ENCODE results near the gene CIB4.

The CIB4 gene

GRCh38 chr2:26653207-26654060 lies 12.3 kb upstream of the CIB4 start:
- no peaks in the 10 kb centered on the region for H3K27me3 Mint-ChIP-seq (ENCODE audit: low read depth)
- no peaks in the 10 kb centered on the region for H3K36me3 Mint-ChIP-seq (ENCODE audit: low read depth)
- no peaks in the 10 kb centered on the region for H3K4me1 Mint-ChIP-seq (ENCODE audit: low read depth)
- no peaks in the 10 kb centered on the region for H3K9me3 Mint-ChIP-seq
- no peak overlapping the region for H3K4me3 Mint-ChIP-seq
- H3K27ac Mint-ChIP-seq = no peak overlapping the region

GRCh38 chr2:26652361-26653041 lies 11.3 kb upstream of the CIB4 start:
- Mint-ChIP-seq H3K36me3 (ENCODE audit: low read depth) (no peaks in the 10 kb centered on the region), H3K9me3 (no peaks in the 10 kb centered on the region)

GRCh38 chr2:26651799-26652198 lies 10.6 kb upstream of the CIB4 start:
- Mint-ChIP-seq H3K9me3 (no peaks in the 10 kb centered on the region), H3K27me3 (ENCODE audit: low read depth) (no peaks in the 10 kb centered on the region), H3K4me3 (no peak overlapping the region), H3K27ac (no peak overlapping the region), H3K36me3 (ENCODE audit: low read depth) (no peaks in the 10 kb centered on the region), H3K4me1 (ENCODE audit: low read depth) (no peaks in the 10 kb centered on the region)

More at GRCh38 chr2:26652361-26653041, 11.3 kb upstream of the CIB4 start:
- no peak overlapping the region for H3K27ac Mint-ChIP-seq
- no peaks in the 10 kb centered on the region for H3K4me1 Mint-ChIP-seq (ENCODE audit: low read depth)
- no peaks in the 10 kb centered on the region for H3K27me3 Mint-ChIP-seq (ENCODE audit: low read depth)
- H3K4me3 Mint-ChIP-seq = no peak overlapping the region

GRCh38 chr2:26651470-26651771 lies 10.3 kb upstream of the CIB4 start:
- no peaks in the 10 kb centered on the region for H3K9me3 Mint-ChIP-seq
- no peaks in the 10 kb centered on the region for H3K36me3 Mint-ChIP-seq (ENCODE audit: low read depth)
- H3K27me3 Mint-ChIP-seq (ENCODE audit: low read depth) = no peaks in the 10 kb centered on the region
- H3K4me3 Mint-ChIP-seq = no peak overlapping the region
- no peaks in the 10 kb centered on the region for H3K4me1 Mint-ChIP-seq (ENCODE audit: low read depth)
- H3K27ac Mint-ChIP-seq = no peak overlapping the region

GRCh38 chr2:26650713-26651469 lies 9.7 kb upstream of the CIB4 start:
- Mint-ChIP-seq H3K27ac (no peak overlapping the region), H3K36me3 (ENCODE audit: low read depth) (no peaks in the 10 kb centered on the region), H3K27me3 (ENCODE audit: low read depth) (peaks cover under 1% of the 10 kb centered on the region), H3K4me3 (no peak overlapping the region), H3K9me3 (no peaks in the 10 kb centered on the region), H3K4me1 (ENCODE audit: low read depth) (no peaks in the 10 kb centered on the region)

- H3K4me1 Mint-ChIP-seq (ENCODE audit: low read depth) = no peaks in the 10 kb centered on the region
- peaks cover 5% of the 10 kb centered on the region for H3K27me3 Mint-ChIP-seq (ENCODE audit: low read depth)
- no peaks in the 10 kb centered on the region for H3K9me3 Mint-ChIP-seq
- H3K4me3 Mint-ChIP-seq = no peak overlapping the region
- no peak overlapping the region for H3K27ac Mint-ChIP-seq
- H3K36me3 Mint-ChIP-seq (ENCODE audit: low read depth) = no peaks in the 10 kb centered on the region
These were observed 9.0 kb upstream of the CIB4 start for GRCh38 chr2:26649992-26650712.

- no peaks in the 10 kb centered on the region for H3K9me3 Mint-ChIP-seq
- H3K27ac Mint-ChIP-seq = no peak overlapping the region
- no peak overlapping the region for H3K4me3 Mint-ChIP-seq
- no peaks in the 10 kb centered on the region for H3K4me1 Mint-ChIP-seq (ENCODE audit: low read depth)
- peaks cover 7% of the 10 kb centered on the region for H3K27me3 Mint-ChIP-seq (ENCODE audit: low read depth)
- no peaks in the 10 kb centered on the region for H3K36me3 Mint-ChIP-seq (ENCODE audit: low read depth)
These were observed 8.2 kb upstream of the CIB4 start for GRCh38 chr2:26649322-26649721.

GRCh38 chr2:26648516-26648915 lies 7.3 kb upstream of the CIB4 start:
- H3K4me3 Mint-ChIP-seq = no peak overlapping the region
- no peaks in the 10 kb centered on the region for H3K4me1 Mint-ChIP-seq (ENCODE audit: low read depth)
- no peak overlapping the region for H3K27ac Mint-ChIP-seq
- no peaks in the 10 kb centered on the region for H3K9me3 Mint-ChIP-seq
- H3K36me3 Mint-ChIP-seq (ENCODE audit: low read depth) = no peaks in the 10 kb centered on the region
- H3K27me3 Mint-ChIP-seq (ENCODE audit: low read depth) = peaks cover 10% of the 10 kb centered on the region

- Mint-ChIP-seq H3K27me3 (ENCODE audit: low read depth) (peaks cover 10% of the 10 kb centered on the region), H3K27ac (no peak overlapping the region), H3K4me1 (ENCODE audit: low read depth) (no peaks in the 10 kb centered on the region), H3K9me3 (no peaks in the 10 kb centered on the region), H3K4me3 (no peak overlapping the region), H3K36me3 (ENCODE audit: low read depth) (no peaks in the 10 kb centered on the region)
These were observed 6.8 kb upstream of the CIB4 start for GRCh38 chr2:26647981-26648380.

- H3K27ac Mint-ChIP-seq = no peak overlapping the region
- H3K36me3 Mint-ChIP-seq (ENCODE audit: low read depth) = no peaks in the 10 kb centered on the region
- no peak overlapping the region for H3K4me3 Mint-ChIP-seq
- H3K4me1 Mint-ChIP-seq (ENCODE audit: low read depth) = no peaks in the 10 kb centered on the region
- H3K27me3 Mint-ChIP-seq (ENCODE audit: low read depth) = peaks cover 10% of the 10 kb centered on the region
- H3K9me3 Mint-ChIP-seq = no peaks in the 10 kb centered on the region
These were observed 6.0 kb upstream of the CIB4 start for GRCh38 chr2:26646986-26647672.

GRCh38 chr2:26645762-26646161 lies 4.6 kb upstream of the CIB4 start:
- Mint-ChIP-seq H3K9me3 (no peaks in the 10 kb centered on the region), H3K4me1 (ENCODE audit: low read depth) (no peaks in the 10 kb centered on the region), H3K27me3 (ENCODE audit: low read depth) (peaks cover 10% of the 10 kb centered on the region), H3K27ac (no peak overlapping the region), H3K36me3 (ENCODE audit: low read depth) (no peaks in the 10 kb centered on the region), H3K4me3 (no peak overlapping the region)

- no peaks in the 10 kb centered on the region for H3K36me3 Mint-ChIP-seq (ENCODE audit: low read depth)
- H3K27ac Mint-ChIP-seq = no peak overlapping the region
- peaks cover 15% of the 10 kb centered on the region for H3K27me3 Mint-ChIP-seq (ENCODE audit: low read depth)
- H3K4me1 Mint-ChIP-seq (ENCODE audit: low read depth) = no peaks in the 10 kb centered on the region
- no peaks in the 10 kb centered on the region for H3K9me3 Mint-ChIP-seq
- no peak overlapping the region for H3K4me3 Mint-ChIP-seq
These were observed 3.1 kb upstream of the CIB4 start for GRCh38 chr2:26644188-26644835.

- H3K4me1 Mint-ChIP-seq (ENCODE audit: low read depth) = no peaks in the 10 kb centered on the region
- H3K36me3 Mint-ChIP-seq (ENCODE audit: low read depth) = no peaks in the 10 kb centered on the region
- H3K4me3 Mint-ChIP-seq = no peak overlapping the region
- H3K27ac Mint-ChIP-seq = no peak overlapping the region
- H3K9me3 Mint-ChIP-seq = no peaks in the 10 kb centered on the region
- H3K27me3 Mint-ChIP-seq (ENCODE audit: low read depth) = peaks cover 15% of the 10 kb centered on the region
These were observed 1.3 kb upstream of the CIB4 start for GRCh38 chr2:26642429-26642828.

Data from T-helper 1 cell treated with Interleukin-12 subunit alpha and Interleukin-12 subunit beta and Interleukin-4 antibody, amounts not matched to agents 30 μg/mL and 1 μg/mL, for 36 hours (primary cell).